Astrocyte of the spinal cord (primary cell): ENCODE measurements around the gene ZNF324B.
"Not testable (repeated sequence)": the region's sequence is repeated elsewhere in the genome, so short reads cannot be mapped to it uniquely, and the experiment has no call there.

ENCODE experiments used
- DNase-seq: peaks from one replicate; pipeline ENCODE4 v3.0.0; 2011; ENCODE audit warnings: low read depth, low spot score
- H3K4me3 ChIP-seq: 2 replicates; pipeline ENCODE4 v1.5.1; 2011; ENCODE audit warnings: low read depth, mild to moderate bottlenecking, low read length, moderate library complexity
- CTCF ChIP-seq: IDR thresholded peaks from 2 replicates; pipeline ENCODE4 v1.5.1; 2012; ENCODE audit warnings: low read depth, mild to moderate bottlenecking, low read length, inconsistent platforms
- in situ Hi-C: cut with HindIII; loops from 2 replicates; pipeline ENCODE4 v1.10.0; 2017; ENCODE audit warnings: low sequenced_read_pairs

ZNF324B gene

GRCh38 chr19:58456111-58456510 is 4.7 kb downstream of the ZNF324B start:
- H3K4me3 ChIP-seq, result no peak overlapping the region
- in situ Hi-C loops, result no loop called here
- no peak for DNase-seq
- no peak for TF ChIP-seq CTCF

GRCh38 chr19:58460039-58460438 is 8.6 kb downstream of the ZNF324B start:
- DNase-seq, result no peak
- no peak overlapping the region for H3K4me3 ChIP-seq
- in situ Hi-C loops, result no loop called here
- TF ChIP-seq CTCF, result no peak

- H3K4me3 ChIP-seq, result peak overlapping the region; percentile 64
- no peak for TF ChIP-seq CTCF
- no peak for DNase-seq
- in situ Hi-C loops, result no loop called here
Measured at GRCh38 chr19:58466089-58466759, 14.8 kb downstream of the ZNF324B start.

- no peak for TF ChIP-seq CTCF
- in situ Hi-C loops, result no loop called here
- DNase-seq, result peak; percentile 96
- H3K4me3 ChIP-seq, result peak within 1 kb of the TSS; percentile 64
Measured at GRCh38 chr19:58466760-58467589, 15.6 kb downstream of the ZNF324B start, which contains the start of gene ZNF324. TSS of gene ZNF324 (plus strand) at chr19:58467080. CDS start at chr19:58469186, 2,106 bp downstream.

GRCh38 chr19:58468216-58468839 is 16.9 kb downstream of the ZNF324B start:
- DNase-seq, result no peak
- H3K4me3 ChIP-seq, result no peak overlapping the region
- no peak for TF ChIP-seq CTCF
- in situ Hi-C loops, result no loop called here

- in situ Hi-C loops, result no loop called here
Measured at GRCh38 chr19:58469241-58470013, 18.0 kb downstream of the ZNF324B start.

GRCh38 chr19:58470837-58471543 is 19.6 kb downstream of the ZNF324B start:
- H3K4me3 ChIP-seq, DNase-seq, in situ Hi-C loops: not testable (repeated sequence)

More at GRCh38 chr19:58469241-58470013, 18.0 kb downstream of the ZNF324B start:
- H3K4me3 ChIP-seq, result no peak overlapping the region
- no peak for DNase-seq
- TF ChIP-seq CTCF, result no peak
